Neural cell (in vitro differentiated cells): Measurements from ENCODE around the gene FREM2.

Experiments used
- EZH2 ChIP-seq: fragments of 200-600, 300-800 bp; shearing (Covaris generic), sonication (generic); IDR thresholded peaks from 2 replicates; pipeline ENCODE4 v1.6.1; 2014; ENCODE audit warnings: antibody characterized with exemption, low read length, borderline replicate concordance, mild to moderate bottlenecking; ENCODE audit not compliant: insufficient read depth, poor library complexity, severe bottlenecking
- POLR2AphosphoS5 ChIP-seq: IDR thresholded peaks from 2 replicates; pipeline ENCODE4 v1.6.1; 2012
- SMC3 ChIP-seq: fragments of 450-650 bp; conservative IDR thresholded peaks from 2 replicates; pipeline ENCODE4 v1.6.1; 2014; ENCODE audit warnings: antibody characterized with exemption, mild to moderate bottlenecking, moderate library complexity; ENCODE audit not compliant: poor library complexity
- TF ChIP-seq, protein P1 (sequence below): fragments of 450-650 bp; IDR thresholded peaks from 2 replicates; pipeline ENCODE4 v1.5.1; 2014; ENCODE audit warnings: antibody characterized with exemption, mild to moderate bottlenecking, moderate library complexity; ENCODE audit not compliant: poor library complexity, severe bottlenecking

DNA sequence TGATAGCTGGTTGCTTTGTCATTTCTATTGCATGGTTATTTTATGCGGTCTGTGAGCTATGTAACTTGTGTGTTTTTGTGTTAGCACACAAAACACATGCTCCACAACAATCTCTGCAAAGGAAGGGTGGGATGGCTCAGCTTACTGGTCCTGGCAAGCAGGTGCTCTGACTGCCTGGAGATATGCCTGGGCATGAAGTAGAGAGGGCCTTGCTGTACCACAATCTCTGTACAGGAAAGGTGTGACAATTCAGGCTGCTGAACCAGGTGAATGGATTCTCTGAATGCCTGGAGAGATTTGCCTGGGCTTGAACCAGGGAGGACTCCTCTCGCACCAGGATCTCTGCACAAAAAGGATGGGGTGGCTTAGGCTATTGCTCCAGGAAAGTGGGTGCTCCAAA, 234.2 kb downstream of the FREM2 start:
- TF ChIP-seq POLR2AphosphoS5 (no peak), SMC3 (no peak), EZH2 (no peak)
- TF ChIP-seq, protein P1, sequence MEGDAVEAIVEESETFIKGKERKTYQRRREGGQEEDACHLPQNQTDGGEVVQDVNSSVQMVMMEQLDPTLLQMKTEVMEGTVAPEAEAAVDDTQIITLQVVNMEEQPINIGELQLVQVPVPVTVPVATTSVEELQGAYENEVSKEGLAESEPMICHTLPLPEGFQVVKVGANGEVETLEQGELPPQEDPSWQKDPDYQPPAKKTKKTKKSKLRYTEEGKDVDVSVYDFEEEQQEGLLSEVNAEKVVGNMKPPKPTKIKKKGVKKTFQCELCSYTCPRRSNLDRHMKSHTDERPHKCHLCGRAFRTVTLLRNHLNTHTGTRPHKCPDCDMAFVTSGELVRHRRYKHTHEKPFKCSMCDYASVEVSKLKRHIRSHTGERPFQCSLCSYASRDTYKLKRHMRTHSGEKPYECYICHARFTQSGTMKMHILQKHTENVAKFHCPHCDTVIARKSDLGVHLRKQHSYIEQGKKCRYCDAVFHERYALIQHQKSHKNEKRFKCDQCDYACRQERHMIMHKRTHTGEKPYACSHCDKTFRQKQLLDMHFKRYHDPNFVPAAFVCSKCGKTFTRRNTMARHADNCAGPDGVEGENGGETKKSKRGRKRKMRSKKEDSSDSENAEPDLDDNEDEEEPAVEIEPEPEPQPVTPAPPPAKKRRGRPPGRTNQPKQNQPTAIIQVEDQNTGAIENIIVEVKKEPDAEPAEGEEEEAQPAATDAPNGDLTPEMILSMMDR, result no peak
